Activated naive CD4-positive, alpha-beta T cell treated with Interleukin-2 at 50 U/mL for 16 hours (primary cell): ENCODE measurements around the gene NOS1AP.

Experiments
- DNase-seq: peaks from one replicate; pipeline ENCODE4 v3.0.0-alpha.2; 2020

Gene NOS1AP

GRCh38 chr1:162224267-162224666 lies 154.8 kb downstream of the NOS1AP start:
- no peak for DNase-seq

GRCh38 chr1:162228586-162228985 lies 159.1 kb downstream of the NOS1AP start:
- no peak for DNase-seq

DNA sequence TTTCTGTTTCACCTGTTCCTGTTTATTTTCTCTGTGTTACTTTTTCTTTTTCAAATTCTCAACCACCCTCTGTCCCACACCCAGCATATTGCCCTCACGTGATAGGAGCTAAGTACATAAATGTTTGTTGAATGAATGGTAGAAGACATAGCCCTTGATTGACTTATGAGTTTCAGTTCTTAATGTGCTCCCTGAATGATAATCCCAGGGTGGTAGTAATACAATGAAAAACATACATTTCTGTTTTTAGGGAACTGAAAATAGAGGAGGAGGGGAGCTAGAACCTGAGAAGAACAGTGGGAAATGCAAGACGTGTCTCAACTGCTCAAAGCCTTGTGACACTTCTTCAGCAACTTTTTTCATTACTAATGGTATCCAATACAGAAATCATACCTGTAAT lies 160.1 kb downstream of the NOS1AP start:
- DNase-seq: no peak

DNA sequence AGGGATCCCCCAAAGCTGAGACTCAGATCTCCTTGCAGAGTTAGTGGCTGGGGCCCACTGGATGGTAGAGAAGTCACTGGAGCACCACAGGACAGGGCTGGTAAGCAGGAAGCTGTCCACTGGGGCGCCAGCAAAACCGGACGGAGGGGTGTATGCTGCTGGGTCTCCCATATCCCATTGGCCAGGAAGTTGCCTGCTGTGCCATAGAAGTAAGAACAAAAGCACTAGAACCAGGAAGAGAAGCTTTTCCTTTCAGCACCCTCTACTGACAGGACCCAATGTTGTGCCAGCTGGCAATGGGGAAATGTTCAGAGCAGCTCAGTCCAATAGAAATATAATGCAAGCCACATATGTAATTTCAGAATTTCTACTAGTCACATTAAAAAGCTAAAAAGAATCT lies 160.6 kb downstream of the NOS1AP start:
- no peak for DNase-seq

- DNase-seq: no peak
Observed at GRCh38 chr1:162230517-162230916, 161.0 kb downstream of the NOS1AP start.

DNA sequence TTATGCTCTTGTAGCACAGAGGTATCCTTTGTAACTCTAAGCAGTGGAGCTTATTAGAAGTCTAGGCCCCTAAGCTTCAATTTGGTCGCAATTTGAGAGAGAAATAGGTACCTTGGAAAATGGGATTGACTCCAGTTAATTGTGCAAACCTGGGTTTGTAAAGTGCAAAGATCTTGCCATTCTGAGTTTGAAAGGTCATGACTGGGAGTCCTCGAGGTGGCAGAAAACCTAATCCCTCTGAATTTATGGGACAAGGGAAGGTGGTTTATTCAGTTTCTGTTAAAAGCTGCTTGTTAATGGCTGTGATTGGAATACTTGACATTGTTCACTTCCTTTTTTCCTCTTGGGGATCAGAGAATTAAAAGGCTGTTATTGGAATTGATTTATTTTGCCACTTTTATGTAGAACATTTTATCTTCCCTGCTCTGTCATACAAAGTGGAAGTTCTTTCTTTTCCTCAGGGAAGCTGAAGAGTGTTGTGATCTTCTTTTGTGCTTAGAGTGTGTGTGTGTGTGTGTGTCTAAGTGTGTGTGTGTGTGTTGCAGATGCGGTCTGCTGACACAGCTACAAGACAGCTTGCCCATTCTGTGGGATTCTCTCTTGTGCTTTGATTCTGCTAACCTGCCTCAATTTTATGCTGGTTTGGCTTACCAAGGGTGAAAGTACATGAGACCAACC lies 162.7 kb downstream of the NOS1AP start:
- no peak for DNase-seq

DNA sequence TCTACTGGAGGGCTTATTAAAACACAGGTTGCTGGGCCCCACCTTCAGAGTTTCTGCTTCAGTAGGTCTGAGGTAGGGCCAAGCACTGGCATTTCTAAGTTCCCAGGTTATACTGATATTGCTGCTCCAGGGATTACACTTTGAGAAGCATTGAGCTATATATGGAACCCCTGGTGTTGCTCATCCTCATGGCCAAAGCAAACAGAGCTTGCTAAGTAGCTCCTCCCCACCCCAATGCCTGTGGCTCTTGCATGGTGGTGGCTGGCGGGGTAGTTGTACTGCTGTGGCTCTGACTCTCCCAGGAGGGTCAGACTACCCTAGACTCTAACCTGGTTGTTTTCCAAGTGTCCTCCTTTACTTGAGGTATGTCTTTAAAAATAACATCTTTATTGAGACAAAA lies 163.6 kb downstream of the NOS1AP start:
- no peak for DNase-seq

DNA sequence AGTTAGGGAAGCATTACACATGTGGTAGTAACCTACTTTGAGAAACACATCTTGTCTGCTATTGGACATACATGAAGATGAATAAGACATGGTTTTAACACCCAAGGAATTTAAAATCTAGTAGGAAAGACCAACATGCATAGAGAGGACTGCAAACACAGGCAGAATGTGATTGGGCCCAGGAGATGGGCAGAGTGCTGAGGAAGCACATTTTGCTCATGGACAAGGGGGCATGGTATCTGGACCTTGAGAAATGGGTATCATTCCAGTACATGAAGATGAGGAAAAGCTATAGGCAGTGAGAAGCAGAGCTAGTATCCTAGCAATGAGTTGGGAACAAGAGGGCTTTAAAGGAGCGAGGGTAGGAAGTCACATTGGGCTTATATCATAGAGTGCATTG lies 164.4 kb downstream of the NOS1AP start:
- DNase-seq: no peak

DNA sequence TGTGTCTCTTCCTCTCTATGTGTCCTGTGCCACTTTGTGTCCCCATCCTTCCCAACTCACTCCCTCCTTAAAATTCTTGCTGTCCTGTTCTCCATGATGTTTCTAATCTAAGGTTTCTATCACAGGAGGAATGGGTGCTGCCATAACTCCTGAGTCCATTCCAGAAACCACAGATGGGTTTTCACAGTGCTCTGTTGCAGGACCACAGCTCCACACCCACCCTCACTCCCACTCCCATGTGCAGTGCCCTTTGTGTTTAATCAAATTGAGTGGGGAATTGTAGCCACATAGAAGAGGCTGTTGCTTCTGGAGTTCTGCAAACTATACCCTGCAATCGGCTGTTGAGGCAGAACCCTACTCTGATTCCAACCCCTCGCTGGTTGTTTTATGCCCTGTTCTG lies 165.1 kb downstream of the NOS1AP start:
- DNase-seq: no peak

DNA sequence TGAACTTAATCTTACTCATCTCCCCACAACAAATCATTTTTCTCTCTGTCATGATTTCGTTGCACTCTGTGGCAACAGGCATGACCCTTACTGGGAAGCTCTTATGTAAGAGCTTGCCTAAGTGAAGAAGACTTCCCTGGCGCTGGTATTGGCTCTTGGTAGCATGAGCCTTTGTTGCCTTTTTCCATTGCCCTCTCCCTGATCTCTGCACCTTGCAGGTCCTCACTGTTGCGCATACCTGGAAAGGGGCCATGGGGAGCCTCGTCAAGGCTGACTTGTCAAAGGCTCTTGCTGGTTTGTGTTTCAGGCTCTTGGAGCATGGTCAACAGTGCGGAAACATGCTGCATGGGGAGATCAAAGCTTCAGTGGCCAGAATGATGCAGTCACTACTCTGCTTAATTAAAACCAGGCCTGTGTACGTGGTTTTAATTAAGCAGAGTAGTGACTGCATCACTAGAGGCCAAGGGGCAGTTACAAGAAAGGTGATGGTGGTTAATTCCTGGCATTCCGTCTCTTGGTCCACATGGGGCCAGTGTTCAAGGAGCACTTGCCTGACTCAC lies 165.8 kb downstream of the NOS1AP start:
- no peak for DNase-seq

GRCh38 chr1:162236201-162236600 lies 166.7 kb downstream of the NOS1AP start:
- no peak for DNase-seq

DNA sequence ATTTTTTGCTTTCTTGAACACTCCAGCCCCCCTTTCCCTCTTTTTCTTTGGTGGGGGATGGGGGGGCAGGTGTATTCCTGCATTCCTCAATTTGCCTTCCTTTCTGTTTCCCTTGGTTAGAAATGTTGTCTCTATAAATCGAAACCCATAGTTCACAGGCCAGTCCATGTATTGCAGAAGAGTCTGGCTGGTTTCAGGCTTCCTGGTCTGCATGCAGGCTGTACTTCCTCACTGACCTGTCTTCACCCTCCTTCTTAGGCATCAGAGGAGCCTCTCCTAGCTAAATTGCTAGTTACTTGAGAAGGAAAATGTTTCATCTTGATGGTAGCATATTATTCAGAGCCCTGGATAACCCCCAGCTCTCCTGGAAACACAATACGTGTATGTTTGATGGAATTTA lies 167.1 kb downstream of the NOS1AP start:
- no peak for DNase-seq

GRCh38 chr1:162240577-162240976 lies 171.1 kb downstream of the NOS1AP start:
- no peak for DNase-seq

- no peak for DNase-seq
Observed at GRCh38 chr1:162242804-162243203, 173.3 kb downstream of the NOS1AP start.

- DNase-seq: no peak
Observed at GRCh38 chr1:162248854-162249535, 179.5 kb downstream of the NOS1AP start.

GRCh38 chr1:162250004-162250730 lies 180.7 kb downstream of the NOS1AP start:
- no peak for DNase-seq

DNA sequence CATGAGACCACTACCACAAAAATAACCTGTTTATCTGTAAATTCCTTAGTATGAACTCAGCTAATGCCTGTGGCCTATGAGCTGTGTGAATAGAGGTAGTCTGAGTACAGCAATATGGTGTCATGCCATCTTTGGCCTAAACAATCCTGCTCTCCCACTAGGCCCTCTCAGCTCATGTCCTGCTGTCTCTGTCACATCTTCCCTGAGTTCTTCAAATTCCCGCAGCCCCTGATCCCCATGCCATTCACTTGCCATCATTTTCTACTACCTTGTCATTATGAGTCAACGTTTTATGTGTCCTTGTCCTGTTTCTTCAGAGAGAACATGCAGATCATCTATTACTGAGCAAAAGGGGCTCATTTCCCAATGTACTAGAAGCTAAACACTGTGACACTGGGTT lies 181.6 kb downstream of the NOS1AP start:
- no peak for DNase-seq

GRCh38 chr1:162252214-162252613 lies 182.7 kb downstream of the NOS1AP start:
- DNase-seq: no peak

DNA sequence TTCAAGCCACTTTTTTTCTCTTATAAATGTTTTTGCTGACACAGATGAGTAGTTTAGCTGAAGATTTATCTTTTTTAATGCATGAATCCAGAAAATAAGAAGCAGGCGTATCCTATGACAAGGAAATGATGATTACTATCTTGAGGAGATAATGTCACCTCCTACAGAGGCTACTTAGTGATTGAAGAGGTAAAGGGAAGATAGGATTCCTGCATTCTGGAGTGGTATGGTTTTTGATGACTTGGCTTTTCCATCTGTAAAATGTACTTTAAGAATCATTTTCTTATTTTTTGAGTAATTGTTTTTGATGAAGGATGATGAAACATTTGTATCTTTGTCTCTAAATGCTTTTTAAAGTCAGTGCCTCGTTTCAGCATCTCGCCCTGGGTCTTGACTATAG lies 184.3 kb downstream of the NOS1AP start:
- DNase-seq: no peak

- no peak for DNase-seq
Observed at GRCh38 chr1:162256287-162256686, 186.8 kb downstream of the NOS1AP start.

DNA sequence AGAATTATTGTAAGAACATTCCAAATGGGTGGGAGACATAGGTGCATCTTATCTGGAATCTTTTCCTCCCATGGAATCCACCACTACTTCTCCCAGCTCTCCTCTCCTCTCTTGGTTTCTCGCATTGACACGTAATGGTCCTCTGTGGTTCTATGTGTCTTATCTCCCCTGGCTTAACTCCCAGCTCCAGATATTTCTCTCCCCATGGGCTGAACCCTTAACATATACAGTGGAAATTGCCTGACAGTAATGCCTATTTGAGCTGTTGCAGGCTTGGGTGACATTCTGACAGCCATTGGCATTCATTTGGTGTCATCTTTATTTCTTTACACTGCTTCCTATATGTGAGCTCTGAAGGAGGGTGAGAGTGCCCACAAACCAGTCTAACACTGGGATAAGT lies 188.9 kb downstream of the NOS1AP start:
- DNase-seq: no peak

- no peak for DNase-seq
Observed at GRCh38 chr1:162259894-162260455, 190.5 kb downstream of the NOS1AP start.

GRCh38 chr1:162264108-162264507 lies 194.6 kb downstream of the NOS1AP start:
- DNase-seq: no peak

DNA sequence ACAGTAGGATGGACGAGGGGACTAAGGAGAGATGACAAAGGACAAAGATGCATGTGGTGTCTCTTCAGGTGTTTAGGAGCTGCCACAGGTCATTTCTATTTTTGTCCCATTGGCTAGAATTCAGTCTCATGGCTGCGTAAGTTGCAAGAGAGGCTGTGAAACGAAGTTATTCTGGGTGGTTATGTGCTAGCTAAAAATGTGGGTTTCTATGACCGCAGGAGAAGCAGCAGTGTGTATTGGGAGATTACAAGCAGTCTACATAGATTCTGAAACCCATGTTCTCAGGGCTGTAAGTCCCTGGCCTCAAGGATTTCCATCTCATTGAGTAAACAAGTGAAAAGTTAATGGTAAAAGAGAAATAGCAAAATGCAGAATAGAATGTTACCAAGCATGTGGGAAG lies 196.5 kb downstream of the NOS1AP start:
- DNase-seq: no peak
